Ovary (tissue), 9 donors: ENCODE data around the gene SYNPO2. TPM values are rescaled to one million over a fixed set of nuclear protein-coding genes. Genes with fewer than 3 reads are reported as not detected.

ENCODE experiments used
- DNase-seq, 5 donors: peaks; one replicate each; pipeline ENCODE4 v3.0.0-alpha.2; 2019 to 2020
- H3K27ac ChIP-seq, 2 donors: fragments of 200-600 bp; one replicate each; pipeline versions ENCODE4 v1.5.1 to v1.8.0; 2019 to 2022
- H3K27me3 ChIP-seq: fragments of 200-600 bp; one replicate; pipeline ENCODE4 v1.8.0; 2022
- H3K36me3 ChIP-seq: fragments of 200-600 bp; sonication (generic); one replicate; pipeline ENCODE4 v1.5.1; 2019
- H3K4me1 ChIP-seq: one replicate; pipeline ENCODE4 v1.8.1; 2013; ENCODE audit warnings: mild to moderate bottlenecking, moderate library complexity; ENCODE audit not compliant: insufficient read depth
- H3K4me3 ChIP-seq: fragments of 200-600 bp; sonication (generic); one replicate; pipeline ENCODE4 v1.5.1; 2017
- H3K9me3 ChIP-seq, 2 donors: fragments of 200-600 bp in 1 of 2; sonication (generic) in 1 of 2; one replicate each; pipeline versions ENCODE4 v1.5.1 to v1.8.1; 2013 to 2019; ENCODE audit warnings: mild to moderate bottlenecking in 1 of 2, moderate library complexity in 1 of 2
- CTCF ChIP-seq, 3 donors: fragments of 450-650 bp in 2 of 3; fragments of 200-600 bp in 1 of 3; IDR thresholded peaks; one replicate each; pipeline versions ENCODE4 v1.5.1 to v1.8.0; 2016 to 2022; ENCODE audit warnings: antibody characterized with exemption in 3 of 3, mild to moderate bottlenecking in 1 of 3
- EP300 ChIP-seq: sonication (generic); formaldehyde crosslinking; IDR thresholded peaks from one replicate; pipeline ENCODE4 v1.6.1; 2017; ENCODE audit warnings: antibody characterized with exemption
- POLR2A ChIP-seq: fragments of 450-650 bp; IDR thresholded peaks from one replicate; pipeline ENCODE4 v1.6.1; 2017; ENCODE audit warnings: antibody characterized with exemption, mild to moderate bottlenecking, moderate library complexity
- WGBS, 3 donors: extraction: QIAGEN DNeasy Blood & Tissue Kit in 1 of 3; methylation state at CpG; one replicate each; pipeline versions ENCODE4 v1.1.5 to v1.1.7; 2013 to 2017; 5-methylcytosine and 5-hydroxymethylcytosine counted together
- intact Hi-C, 4 donors: fragments of 100-400 bp; cut with DNase I; formaldehyde crosslinking; loops; one replicate each; pipeline versions ENCODE4 v1.11.0 to v1.15.1; 2022 to 2023
- polyA plus RNA-seq, 2 donors: library from polyadenylated mRNA; stranded (reverse); fragments of 200-250 nt in 1 of 2; fragments of 350-450 nt in 1 of 2; fragmentation: Illumina TruSeq in 1 of 2; extraction: RNeasy Lipid Tissue Mini Kit (QIAGEN cat#74804) in 1 of 2; gene quantifications; one replicate each; pipeline ENCODE4 v1.2.3, GENCODE V29; 2013 to 2014
- total RNA-seq, 7 donors: library from RNA; depleted of rRNA in 2 of 7; stranded (reverse); fragments of >200 nt in 2 of 7; fragmentation: NEBNext Ultra II Directional in 3 of 7; extraction: Animal tissue kit (Norgen Biotek cat#: 25700) in 3 of 7; gene quantifications; one replicate each; pipeline versions ENCODE4 v1.1.0 to v1.2.4, GENCODE V29; 2016 to 2023
- donor health status: DM: no; HTN: no; CAD: no; lungs with moderate emphysema.
- donor health status: DM: no; HTN: no; CAD: no.
- donor health status: Bipolar disorder and iron deficiency.
- donor health status: DM: yes; HTN: yes; CAD: no.
- donor health status: DM: no; HTN: no; CAD: no.
- donor health status: DM: yes; HTN: yes; CAD: no.

SYNPO2 gene
- total and polyA plus RNA-seq, 9 donors: 54.8 to 265 (median 121) TPM

- 12 to 14% (median 12%) methylated on average over 6 of the region's 6 CpGs for WGBS, 3 donors
- Histone ChIP-seq H3K27ac (peak overlapping the region; percentile 44 to 53), H3K4me1 (peaks cover 25% of the 10 kb centered on the region), H3K4me3 (no peak overlapping the region), H3K27me3 (no peaks in the 10 kb centered on the region), H3K36me3 (no peaks in the 10 kb centered on the region), H3K9me3 (no peaks in the 10 kb centered on the region)
- no peak for TF ChIP-seq EP300
- no peak for TF ChIP-seq POLR2A
- TF ChIP-seq CTCF (IDR thresholded peaks at IDR 0.05): no peak
- peak in 1 of 5 donors; percentile 23 for DNase-seq
- intact Hi-C loops: loop anchor here in 1 of 4 donors (10.0 kb wide), 1 partner anchor 47 kb away; no protein-coding TSS in a partner anchor
These were observed 53.1 kb downstream of the SYNPO2 start for GRCh38 chr4:118941799-118942198.

GRCh38 chr4:118942465-118942864 is 53.8 kb downstream of the SYNPO2 start:
- Histone ChIP-seq H3K27me3 (no peaks in the 10 kb centered on the region), H3K9me3 (no peaks in the 10 kb centered on the region), H3K4me3 (no peak overlapping the region), H3K4me1 (peaks cover 28% of the 10 kb centered on the region), H3K36me3 (no peaks in the 10 kb centered on the region), H3K27ac (no peak overlapping the region)
- TF ChIP-seq EP300: no peak
- no peak for TF ChIP-seq POLR2A
- TF ChIP-seq CTCF (IDR thresholded peaks at IDR 0.05): no peak
- no peak for DNase-seq
- intact Hi-C loops: loop anchor here in 1 of 4 donors (10.0 kb wide), 1 partner anchor 48 kb away; no protein-coding TSS in a partner anchor
- WGBS, 3 donors: 38 to 95% (median 88%) methylated on average over 1 of the region's 1 CpG

GRCh38 chr4:118947095-118947494 is 58.4 kb downstream of the SYNPO2 start:
- no peaks in the 10 kb centered on the region for H3K9me3 ChIP-seq
- no peak for TF ChIP-seq CTCF (IDR thresholded peaks at IDR 0.05)
- TF ChIP-seq POLR2A: no peak
- no peak for TF ChIP-seq EP300
- peaks cover 19% of the 10 kb centered on the region for H3K4me1 ChIP-seq
- H3K27me3 ChIP-seq: no peaks in the 10 kb centered on the region
- no peak overlapping the region for H3K27ac ChIP-seq
- WGBS, 3 donors: 25 to 33% (median 25%) methylated on average over 2 of the region's 2 CpGs
- intact Hi-C loops: loop anchor here in 1 of 4 donors (10.0 kb wide), 1 partner anchor 52 kb away; no protein-coding TSS in a partner anchor
- H3K4me3 ChIP-seq: no peak overlapping the region
- H3K36me3 ChIP-seq: no peaks in the 10 kb centered on the region
- DNase-seq: no peak

- intact Hi-C loops: loop anchor here in 1 of 4 donors (10.0 kb wide), 1 partner anchor 54 kb away; no protein-coding TSS in a partner anchor
- Histone ChIP-seq H3K4me1 (peaks cover 17% of the 10 kb centered on the region), H3K36me3 (no peaks in the 10 kb centered on the region), H3K27me3 (no peaks in the 10 kb centered on the region), H3K9me3 (no peaks in the 10 kb centered on the region), H3K27ac (no peak overlapping the region), H3K4me3 (no peak overlapping the region)
- TF ChIP-seq EP300 (no peak), POLR2A (no peak), CTCF (IDR thresholded peaks at IDR 0.05) (no peak)
- no peak for DNase-seq
- 70 to 77% (median 76%) methylated on average over 3 of the region's 3 CpGs for whole genome bisulfite sequencing, 3 donors
These were observed 60.0 kb downstream of the SYNPO2 start for GRCh38 chr4:118948545-118949144.
